ENCODE results near the gene THADA. TPM values are rescaled to one million over a fixed set of nuclear protein-coding genes. Genes with fewer than 3 reads are reported as not detected.
"Not testable (repeated sequence)": the region's sequence is repeated elsewhere in the genome, so short reads cannot be mapped to it uniquely, and the experiment has no call there.

Gene THADA
- total RNA-seq, 1 donor = 33.2 TPM

GRCh38 chr2:43540021-43540779, 55.6 kb downstream of the THADA start:
- DNase-seq (ENCODE audit: low read depth) = peak; percentile 99
- no peak for TF ChIP-seq CTCF (IDR thresholded peaks at IDR 0.05; ENCODE audit: insufficient read depth, low read depth, low read length)
- H3K4me3 ChIP-seq (ENCODE audit: low read depth, low read length) = no peak overlapping the region

GRCh38 chr2:43539436-43539835, 56.4 kb downstream of the THADA start:
- TF ChIP-seq CTCF (IDR thresholded peaks at IDR 0.05; ENCODE audit: insufficient read depth, low read depth, low read length) = no peak
- no peak overlapping the region for H3K4me3 ChIP-seq (ENCODE audit: low read depth, low read length)

GRCh38 chr2:43538034-43538670, 57.7 kb downstream of the THADA start:
- no peak for TF ChIP-seq CTCF (IDR thresholded peaks at IDR 0.05; ENCODE audit: insufficient read depth, low read depth, low read length)
- no peak for DNase-seq (ENCODE audit: low read depth)
- no peak overlapping the region for H3K4me3 ChIP-seq (ENCODE audit: low read depth, low read length)

More at GRCh38 chr2:43539436-43539835, 56.4 kb downstream of the THADA start:
- DNase-seq (ENCODE audit: low read depth) = no peak

GRCh38 chr2:43537137-43537536, 58.7 kb downstream of the THADA start:
- no peak for DNase-seq (ENCODE audit: low read depth)
- no peak overlapping the region for H3K4me3 ChIP-seq (ENCODE audit: low read depth, low read length)

GRCh38 chr2:43534569-43534968, 61.3 kb downstream of the THADA start:
- no peak for TF ChIP-seq CTCF (IDR thresholded peaks at IDR 0.05; ENCODE audit: insufficient read depth, low read depth, low read length)
- DNase-seq (ENCODE audit: low read depth) = no peak
- H3K4me3 ChIP-seq (ENCODE audit: low read depth, low read length) = no peak overlapping the region

More at GRCh38 chr2:43537137-43537536, 58.7 kb downstream of the THADA start:
- no peak for TF ChIP-seq CTCF (IDR thresholded peaks at IDR 0.05; ENCODE audit: insufficient read depth, low read depth, low read length)

GRCh38 chr2:43532572-43532971, 63.3 kb downstream of the THADA start:
- not testable (repeated sequence) for H3K4me3 ChIP-seq (ENCODE audit: low read depth, low read length); DNase-seq (ENCODE audit: low read depth)

- no peak overlapping the region for H3K4me3 ChIP-seq (ENCODE audit: low read depth, low read length)
- no peak for TF ChIP-seq CTCF (IDR thresholded peaks at IDR 0.05; ENCODE audit: insufficient read depth, low read depth, low read length)
- no peak for DNase-seq (ENCODE audit: low read depth)
Observed at GRCh38 chr2:43531251-43531650, 64.6 kb downstream of the THADA start.

All from fibroblast of villous mesenchyme (primary cell).